ENCODE measurements around the gene R3HDM4. TPM values are rescaled to one million over a fixed set of nuclear protein-coding genes. Genes with fewer than 3 reads are reported as not detected.

R3HDM4 gene
- total RNA-seq, 4 donors from 2014 or later, result 23.7 to 44.9 (median 32.9) TPM

DNA sequence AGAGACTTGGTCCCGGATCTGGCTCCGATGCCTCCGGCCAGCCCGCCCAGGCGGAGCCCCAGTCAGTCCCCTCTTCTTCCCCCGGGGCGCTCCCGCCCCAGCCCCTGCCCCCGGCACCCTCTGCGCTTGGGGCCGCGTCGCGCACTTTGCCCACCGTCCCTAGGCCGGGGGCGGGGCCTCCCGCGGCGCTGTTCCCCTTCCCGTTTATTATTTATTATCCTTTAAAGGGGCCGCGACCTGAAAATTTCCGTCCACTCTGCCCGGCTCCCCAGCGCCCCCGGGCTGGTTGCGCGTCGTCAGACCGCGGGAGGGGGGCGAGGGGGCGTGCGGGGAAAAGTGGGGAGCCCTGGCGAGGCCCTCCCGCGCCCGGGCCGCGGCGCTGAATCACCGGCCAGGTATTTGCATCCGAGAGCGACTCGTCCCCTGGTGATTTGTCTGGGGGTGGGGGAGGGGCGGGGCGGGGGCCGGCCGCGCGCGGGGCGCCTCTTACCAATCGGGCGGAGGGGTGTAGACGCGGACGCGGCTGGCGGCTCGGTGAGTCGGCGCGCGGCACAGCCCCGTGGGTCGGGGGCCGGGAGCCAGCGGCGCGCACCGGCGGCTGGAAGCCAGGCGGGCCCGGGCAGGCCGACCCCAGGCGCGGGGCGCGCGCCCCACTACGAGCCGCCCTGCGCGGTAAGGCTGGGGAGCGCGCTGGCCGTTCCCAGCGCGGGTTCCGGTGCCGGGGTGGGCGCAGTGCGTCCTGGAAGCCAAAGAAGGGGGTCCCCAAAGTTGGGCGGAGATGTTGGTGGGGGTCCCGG is 12.7 kb upstream of the R3HDM4 start, which contains the start of gene ARID3A:
Gene ARID3A (plus strand): TSS at position 510 of the 797 bp plus-strand sequence. CDS start 3,494 bp downstream, outside the sequence.
- Histone ChIP-seq H3K4me1 (peaks cover 0 to 59% (median 11%) of the 10 kb centered on the region in 3 donors), H3K27me3 (peaks cover 8% of the 10 kb centered on the region), H3K4me3 (peak within 1 kb of the TSS; percentile 79 to 93), H3K27ac (peak within 1 kb of the TSS; percentile 68 to 89 (median 84)), H3K36me3 (peaks cover 0 to 15% of the 10 kb centered on the region in 2 donors), H3K9me3 (no peaks in the 10 kb centered on the region)
- peak; percentile 82 for ATAC-seq
- 0% methylated on average over 2 to 3 of the region's 97 CpGs for WGBS, 2 donors (ENCODE audit: low coverage in 1 of 2)
- TF ChIP-seq POLR2A (IDR thresholded peaks at IDR 0.05), result peak in 1 of 2 donors; percentile 45
- no peak for TF ChIP-seq EP300 (IDR thresholded peaks at IDR 0.05)

DNA sequence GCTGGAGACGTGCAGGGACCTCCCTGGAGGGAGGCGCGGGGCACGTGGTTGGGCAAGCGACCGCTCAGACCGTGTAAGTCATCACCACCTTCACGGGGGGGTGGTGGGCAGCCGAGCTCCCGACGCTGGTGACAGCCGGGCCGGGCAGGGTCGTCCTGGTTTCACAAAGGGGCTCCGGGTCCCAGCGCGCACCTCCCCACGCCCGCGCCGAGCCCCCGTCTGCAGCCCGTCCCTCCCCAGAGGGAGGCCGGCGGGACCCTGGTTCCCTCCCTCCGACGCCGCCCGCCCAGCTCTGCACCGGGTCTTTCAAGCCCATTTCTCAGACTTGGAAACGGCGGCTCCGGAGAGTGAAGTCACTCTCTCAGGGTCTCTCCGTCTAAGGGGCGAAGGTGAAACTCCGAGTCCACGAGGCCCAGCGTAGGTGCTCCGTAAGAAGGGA is 12.1 kb upstream of the R3HDM4 start:
- peak overlapping the region; percentile 68 to 89 (median 84) for H3K27ac ChIP-seq
- H3K4me1 ChIP-seq, result peaks cover 0 to 65% (median 14%) of the 10 kb centered on the region in 3 donors
- peaks cover 0 to 14% of the 10 kb centered on the region in 2 donors for H3K36me3 ChIP-seq
- WGBS, 2 donors (ENCODE audit: low coverage in 1 of 2), result no CpG with 5 or more reads among the region's 39 CpGs
- peak; percentile 61 for ATAC-seq
- peaks cover 15% of the 10 kb centered on the region for H3K27me3 ChIP-seq
- TF ChIP-seq POLR2A (IDR thresholded peaks at IDR 0.05), result no peak
- no peak for TF ChIP-seq EP300 (IDR thresholded peaks at IDR 0.05)
- TF ChIP-seq, protein P1, sequence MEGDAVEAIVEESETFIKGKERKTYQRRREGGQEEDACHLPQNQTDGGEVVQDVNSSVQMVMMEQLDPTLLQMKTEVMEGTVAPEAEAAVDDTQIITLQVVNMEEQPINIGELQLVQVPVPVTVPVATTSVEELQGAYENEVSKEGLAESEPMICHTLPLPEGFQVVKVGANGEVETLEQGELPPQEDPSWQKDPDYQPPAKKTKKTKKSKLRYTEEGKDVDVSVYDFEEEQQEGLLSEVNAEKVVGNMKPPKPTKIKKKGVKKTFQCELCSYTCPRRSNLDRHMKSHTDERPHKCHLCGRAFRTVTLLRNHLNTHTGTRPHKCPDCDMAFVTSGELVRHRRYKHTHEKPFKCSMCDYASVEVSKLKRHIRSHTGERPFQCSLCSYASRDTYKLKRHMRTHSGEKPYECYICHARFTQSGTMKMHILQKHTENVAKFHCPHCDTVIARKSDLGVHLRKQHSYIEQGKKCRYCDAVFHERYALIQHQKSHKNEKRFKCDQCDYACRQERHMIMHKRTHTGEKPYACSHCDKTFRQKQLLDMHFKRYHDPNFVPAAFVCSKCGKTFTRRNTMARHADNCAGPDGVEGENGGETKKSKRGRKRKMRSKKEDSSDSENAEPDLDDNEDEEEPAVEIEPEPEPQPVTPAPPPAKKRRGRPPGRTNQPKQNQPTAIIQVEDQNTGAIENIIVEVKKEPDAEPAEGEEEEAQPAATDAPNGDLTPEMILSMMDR (IDR thresholded peaks at IDR 0.05), result no peak
- TF ChIP-seq POLR2AphosphoS5 (IDR thresholded peaks at IDR 0.05), result no peak
- no peaks in the 10 kb centered on the region for H3K9me3 ChIP-seq
- peak overlapping the region; percentile 79 to 93 for H3K4me3 ChIP-seq

DNA sequence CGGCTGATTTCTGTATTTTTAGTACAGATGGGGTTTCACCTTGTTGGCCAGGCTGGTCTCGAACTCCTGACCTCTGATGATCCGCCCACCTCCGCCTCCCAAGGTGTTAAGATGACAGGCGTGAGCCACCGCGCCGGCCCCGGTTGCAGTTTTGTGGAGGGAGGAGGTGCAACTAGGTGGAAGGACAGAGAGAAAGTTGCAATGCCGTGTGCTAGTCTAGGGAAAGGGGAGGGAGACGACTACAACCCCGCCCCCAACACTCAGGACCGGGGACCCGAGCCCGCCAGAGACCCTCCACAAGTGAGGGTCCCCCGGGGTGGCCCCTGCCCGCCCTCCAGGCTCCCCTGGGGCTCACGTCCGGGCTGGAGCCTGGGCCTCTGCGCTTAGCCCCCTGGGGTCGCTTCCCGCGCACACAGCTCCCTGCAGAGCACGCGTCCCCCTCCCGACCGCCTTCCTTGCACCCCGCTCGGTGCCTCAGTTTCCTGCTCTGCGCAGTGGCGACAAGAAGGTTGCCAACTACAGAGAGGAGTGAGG is 11.6 kb upstream of the R3HDM4 start:
- Histone ChIP-seq H3K4me1 (peaks cover 0 to 70% (median 19%) of the 10 kb centered on the region in 3 donors), H3K9me3 (no peaks in the 10 kb centered on the region), H3K27me3 (peaks cover 20% of the 10 kb centered on the region), H3K4me3 (peak overlapping the region; percentile 79 to 93), H3K27ac (peak overlapping the region in 2 of 4 donors; percentile 85 to 89), H3K36me3 (peaks cover 0 to 10% of the 10 kb centered on the region in 2 donors)
- 4 to 23% methylated on average over 5 to 7 of the region's 31 CpGs for WGBS, 2 donors (ENCODE audit: low coverage in 1 of 2)
- no peak for ATAC-seq
- TF ChIP-seq EP300 (IDR thresholded peaks at IDR 0.05), result no peak

DNA sequence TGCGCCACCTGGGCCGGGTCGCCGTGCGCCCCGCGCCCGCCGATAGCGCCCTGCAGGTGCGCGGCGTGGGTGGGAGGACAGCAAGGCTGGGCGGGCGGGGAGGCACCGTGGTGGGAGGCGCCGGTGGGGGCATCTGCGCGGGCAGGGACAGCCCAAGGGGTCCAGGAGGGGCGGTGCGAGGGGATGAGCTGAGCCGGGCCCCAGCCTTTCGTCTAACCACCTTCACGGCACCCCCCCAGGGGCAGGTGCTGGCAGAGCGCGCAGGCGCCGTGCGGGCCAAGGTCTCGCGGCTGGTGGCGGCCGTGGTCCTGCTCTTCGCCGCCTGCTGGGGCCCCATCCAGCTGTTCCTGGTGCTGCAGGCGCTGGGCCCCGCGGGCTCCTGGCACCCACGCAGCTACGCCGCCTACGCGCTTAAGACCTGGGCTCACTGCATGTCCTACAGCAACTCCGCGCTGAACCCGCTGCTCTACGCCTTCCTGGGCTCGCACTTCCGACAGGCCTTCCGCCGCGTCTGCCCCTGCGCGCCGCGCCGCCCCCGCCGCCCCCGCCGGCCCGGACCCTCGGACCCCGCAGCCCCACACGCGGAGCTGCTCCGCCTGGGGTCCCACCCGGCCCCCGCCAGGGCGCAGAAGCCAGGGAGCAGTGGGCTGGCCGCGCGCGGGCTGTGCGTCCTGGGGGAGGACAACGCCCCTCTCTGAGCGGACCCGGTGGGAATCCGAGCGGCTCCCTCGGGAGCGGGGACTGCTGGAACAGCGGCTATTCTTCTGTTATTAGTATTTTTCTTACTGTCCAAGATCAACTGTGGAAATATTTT is 7.2 kb upstream of the R3HDM4 start:
- 0 to 4% methylated on average over 4 to 13 of the region's 84 CpGs for WGBS, 2 donors (ENCODE audit: low coverage in 1 of 2)
- Histone ChIP-seq H3K4me1 (peaks cover 0 to 74% (median 30%) of the 10 kb centered on the region in 3 donors), H3K36me3 (no peaks in the 10 kb centered on the region), H3K27me3 (peaks cover 57% of the 10 kb centered on the region), H3K27ac (no peak overlapping the region), H3K4me3 (peak overlapping the region in 1 of 2 donors; percentile 26), H3K9me3 (no peaks in the 10 kb centered on the region)
- no peak for ATAC-seq
- no peak for TF ChIP-seq EP300 (IDR thresholded peaks at IDR 0.05)
- no peak for TF ChIP-seq POLR2A (IDR thresholded peaks at IDR 0.05)
- TF ChIP-seq, protein P1 (IDR thresholded peaks at IDR 0.05), result no peak
- TF ChIP-seq POLR2AphosphoS5 (IDR thresholded peaks at IDR 0.05), result no peak

DNA sequence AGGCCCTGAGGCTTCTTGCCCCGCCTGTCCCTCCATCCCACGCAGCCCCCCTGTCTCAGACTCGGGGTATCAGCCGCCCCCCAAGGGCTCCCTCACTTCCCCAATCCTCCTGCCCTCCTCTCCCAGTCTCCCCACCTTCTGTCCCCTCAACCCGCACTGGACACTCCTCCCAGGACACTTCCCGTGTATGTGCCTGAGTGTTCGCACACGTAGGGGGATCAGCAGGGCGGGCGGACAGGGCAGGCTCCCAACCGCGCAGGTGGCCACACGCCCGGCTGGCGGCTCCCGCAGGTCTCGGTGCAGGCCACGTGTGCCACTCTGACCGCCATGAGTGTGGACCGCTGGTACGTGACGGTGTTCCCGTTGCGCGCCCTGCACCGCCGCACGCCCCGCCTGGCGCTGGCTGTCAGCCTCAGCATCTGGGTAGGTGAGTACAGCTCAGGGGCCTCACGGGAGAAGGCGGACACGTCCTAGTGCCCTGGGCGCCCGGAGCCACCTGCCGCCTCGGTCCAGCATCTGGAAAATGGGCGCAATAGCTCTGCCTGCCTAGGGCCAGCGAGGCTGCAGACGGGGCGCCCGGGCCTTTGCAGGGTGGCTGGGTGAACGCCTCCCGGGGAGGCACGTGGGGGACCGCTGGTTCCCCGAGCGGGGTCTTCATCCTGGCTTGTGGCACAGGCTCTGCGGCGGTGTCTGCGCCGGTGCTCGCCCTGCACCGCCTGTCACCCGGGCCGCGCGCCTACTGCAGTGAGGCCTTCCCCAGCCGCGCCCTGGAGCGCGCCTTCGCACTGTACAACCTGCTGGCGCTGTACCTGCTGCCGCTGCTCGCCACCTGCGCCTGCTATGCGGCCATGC is 6.4 kb upstream of the R3HDM4 start:
- Histone ChIP-seq H3K4me3 (peak overlapping the region in 1 of 2 donors; percentile 26), H3K36me3 (no peaks in the 10 kb centered on the region), H3K4me1 (peaks cover 0 to 66% (median 25%) of the 10 kb centered on the region in 3 donors), H3K27me3 (peaks cover 57% of the 10 kb centered on the region), H3K9me3 (no peaks in the 10 kb centered on the region), H3K27ac (no peak overlapping the region)
- 1% methylated on average over 12 of the region's 68 CpGs; no CpG with 5 or more reads in 1 of the 2 donors for WGBS, 2 donors (ENCODE audit: low coverage in 1 of 2)
- no peak for ATAC-seq
- TF ChIP-seq, protein P1 (IDR thresholded peaks at IDR 0.05), result no peak
- TF ChIP-seq EP300 (IDR thresholded peaks at IDR 0.05) (no peak), POLR2A (IDR thresholded peaks at IDR 0.05) (no peak), POLR2AphosphoS5 (IDR thresholded peaks at IDR 0.05) (no peak)

Measured in gastroesophageal sphincter (tissue), 4 donors.